Measurements from ENCODE around the gene ZBTB7A.

DNA sequence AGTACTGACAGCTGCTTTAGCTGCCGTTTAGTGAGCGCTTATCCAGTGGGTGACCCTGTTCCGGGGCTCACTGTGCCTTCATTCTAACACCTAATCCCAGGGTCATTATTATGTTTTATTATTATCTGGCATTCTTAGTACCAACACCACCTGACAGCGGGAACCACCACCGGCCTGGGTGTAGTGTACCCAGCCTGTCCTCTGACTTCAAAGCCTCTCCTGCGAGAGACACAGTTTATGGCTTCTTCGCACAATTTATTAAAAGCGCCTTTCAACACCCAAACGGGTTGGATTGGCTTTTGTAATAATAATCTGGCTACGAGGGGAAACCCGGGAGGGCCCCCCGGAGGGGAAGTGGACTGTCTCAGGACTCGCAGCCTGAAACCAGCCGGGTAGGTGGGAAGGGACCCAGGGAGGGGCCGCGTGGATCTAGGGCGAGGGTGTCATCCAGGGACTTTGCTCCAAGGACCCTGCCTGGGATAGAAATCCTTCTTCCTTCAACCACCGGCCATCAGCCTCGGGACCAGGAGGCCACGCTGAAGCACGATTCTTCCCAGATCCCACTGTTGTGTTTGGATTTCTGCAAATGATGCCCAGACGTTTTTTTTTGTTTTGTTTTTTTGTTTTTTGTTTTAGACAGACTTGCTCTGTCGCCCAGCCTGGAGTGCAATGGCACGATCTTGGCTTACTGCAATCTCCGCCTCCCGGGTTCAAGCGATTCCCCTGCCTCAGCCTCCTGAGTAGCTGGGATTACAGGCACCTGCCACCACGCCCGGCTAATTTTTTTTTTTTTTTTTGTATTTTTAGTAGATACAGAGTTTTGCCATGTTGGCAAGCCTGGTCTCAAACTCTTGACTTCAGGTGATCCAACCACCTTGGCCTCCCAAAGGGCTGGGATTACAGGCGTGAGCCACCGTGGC lies 1.6 kb upstream of the ZBTB7A start:
- TF ChIP-seq POLR2A (IDR thresholded peaks at IDR 0.05), result no peak
- TF ChIP-seq CTCF (IDR thresholded peaks at IDR 0.05), result no peak
- no peak for TF ChIP-seq POLR2AphosphoS5 (IDR thresholded peaks at IDR 0.05)
